GM12878 (cell line): Measurements from ENCODE around the gene VPS45. TPM values are rescaled to one million over a fixed set of nuclear protein-coding genes. Genes with fewer than 3 reads are reported as not detected.

Experiments used
- ATAC-seq: fragments of 200-7000 bp; cut with Tn5 transposase; 3 replicates; pipeline ENCODE4 v1.9.1; 2020; ENCODE audit warnings: mild to moderate bottlenecking, moderate library complexity
- BruUV-seq: library from RNA; stranded (reverse); fragments of 400-500 nt; replicated peaks from 2 replicates; lab custom pipeline; 2021; lab: Mats Ljungman, UMichigan
- CTCF ChIA-PET: fragments of 300-600 bp; sonication (Branson Sonifier 250); formaldehyde crosslinking; extraction: SDS; loops from one replicate; lab custom pipeline; 2021; ENCODE audit warnings: inconsistent platforms; lab: Yijun Ruan, JAX
- POLR2A ChIA-PET: fragments of 350-600 bp; formaldehyde crosslinking; extraction: SDS; loops from one replicate; lab custom pipeline; 2021; ENCODE audit warnings: inconsistent platforms; lab: Charles Lee
- RAD21 ChIA-PET: fragments of 300-600 bp; sonication (Branson Sonifier 250); formaldehyde crosslinking; loops from one replicate; lab custom pipeline; 2023; ENCODE audit warnings: antibody characterized with exemption; ENCODE audit not compliant: unreplicated experiment; lab: Charles Lee
- SMC1A ChIA-PET: fragments of 300-600 bp; sonication (Branson Sonifier 250); formaldehyde crosslinking; loops from one replicate; lab custom pipeline; 2023; ENCODE audit not compliant: unreplicated experiment, uncharacterized antibody; lab: Charles Lee
- DNase-seq: peaks from one replicate; pipeline ENCODE4 v3.0.0-alpha.2; 2011; ENCODE audit warnings: low read depth, low spot score
- FAIRE-seq: peaks from 3 replicates; lab custom pipeline; 2011; peaks lifted over from hg19 to GRCh38; lab: Jason Lieb, UNC
- H2AFZ ChIP-seq: 2 replicates; pipeline ENCODE4 v1.6.0; 2011; ENCODE audit warnings: low read depth, low read length, control low read depth; ENCODE audit not compliant: control insufficient read depth
- H3K27ac ChIP-seq: 2 replicates; pipeline ENCODE4 v1.5.1; 2011; ENCODE audit warnings: control low read depth; ENCODE audit not compliant: control insufficient read depth, insufficient read depth
- H3K27me3 ChIP-seq, 2 experiments: replicated peaks in 1 of 2; 2 replicates each; pipeline versions ENCODE4 v1.6.0 to v1.6.1; 2011; ENCODE audit warnings: low read length in 1 of 2; ENCODE audit not compliant: control insufficient read depth in 2 of 2, insufficient read depth in 2 of 2
- H3K36me3 ChIP-seq, 2 experiments: 2 replicates each; pipeline ENCODE4 v1.5.1; 2011; ENCODE audit warnings: low read length in 1 of 2; ENCODE audit not compliant: control insufficient read depth in 2 of 2, insufficient read depth in 2 of 2
- H3K4me1 ChIP-seq: 2 replicates; pipeline ENCODE4 v1.6.1; 2011; ENCODE audit warnings: mild to moderate bottlenecking, low read length, moderate library complexity, mixed read lengths; ENCODE audit not compliant: control insufficient read depth, insufficient read depth
- H3K4me2 ChIP-seq: 2 replicates; pipeline ENCODE4 v1.6.0; 2011; ENCODE audit warnings: control low read depth; ENCODE audit not compliant: control insufficient read depth, insufficient read depth
- H3K4me3 ChIP-seq: fragments of 200-600 bp; sonication (generic); 2 replicates; pipeline ENCODE4 v1.5.1; 2016
- H3K79me2 ChIP-seq: 2 replicates; pipeline ENCODE4 v1.6.0; 2011; ENCODE audit warnings: low read length; ENCODE audit not compliant: control insufficient read depth, insufficient read depth
- H3K9ac ChIP-seq: 2 replicates; pipeline ENCODE4 v1.8.0; 2011; ENCODE audit warnings: low read length, control low read depth, mixed read lengths; ENCODE audit not compliant: control insufficient read depth, insufficient read depth
- H3K9me3 ChIP-seq: replicated peaks from 3 replicates; pipeline ENCODE4 v1.5.1; 2011; ENCODE audit warnings: mild to moderate bottlenecking, low read length; ENCODE audit not compliant: control insufficient read depth, insufficient read depth
- H4K20me1 ChIP-seq: 2 replicates; pipeline ENCODE4 v1.6.0; 2011; ENCODE audit not compliant: control insufficient read depth, insufficient read depth
- ATF7 ChIP-seq: fragments of 450-650 bp; IDR thresholded peaks from 2 replicates; pipeline ENCODE4 v1.6.1; 2016; ENCODE audit warnings: low read depth, mild to moderate bottlenecking
- EED ChIP-seq: sonication (generic); IDR thresholded peaks from 2 replicates; pipeline ENCODE4 v1.6.1; 2016; ENCODE audit warnings: antibody characterized with exemption, low read depth
- KDM1A ChIP-seq: fragments of 200-600 bp; sonication (generic); IDR thresholded peaks from 2 replicates; pipeline ENCODE4 v1.6.1; 2016; ENCODE audit warnings: borderline replicate concordance
- KLF5 ChIP-seq: fragments of 450-650 bp; IDR thresholded peaks from 2 replicates; pipeline ENCODE4 v1.6.1; 2014; ENCODE audit warnings: mild to moderate bottlenecking; ENCODE audit not compliant: partially characterized antibody
- RB1 ChIP-seq: fragments of 450-650 bp; formaldehyde crosslinking; IDR thresholded peaks from 2 replicates; pipeline ENCODE4 v1.6.1; 2017; ENCODE audit warnings: mild to moderate bottlenecking, borderline replicate concordance
- RCOR1 ChIP-seq: conservative IDR thresholded peaks from 2 replicates; pipeline ENCODE4 v1.6.1; 2012; ENCODE audit warnings: low read depth, low read length, improper control_type of control experiment
- SREBF1 ChIP-seq: IDR thresholded peaks from 2 replicates; pipeline ENCODE4 v1.6.1; 2012; ENCODE audit warnings: mild to moderate bottlenecking, low read length
- ZNF622 ChIP-seq: fragments of 450-650 bp; IDR thresholded peaks from 2 replicates; pipeline ENCODE4 v1.6.1; 2017; ENCODE audit warnings: mild to moderate bottlenecking, inconsistent platforms
- WGBS: methylation state at CpG from one replicate; pipeline ENCODE4 v1.1.6; 2016; ENCODE audit warnings: low lambda C conversion rate; ENCODE audit not compliant: insufficient replicate concordance, insufficient coverage; ENCODE audit errors: missing lambda C conversion rate; 5-methylcytosine and 5-hydroxymethylcytosine counted together
- in situ Hi-C: fragments of 300-500 bp; cut with MboI; formaldehyde crosslinking; loops from 9 replicates; pipeline ENCODE4 v1.14.3; 2018; ENCODE audit warnings: mixed read lengths
- intact Hi-C: fragments of 100-400 bp; cut with micrococcal nuclease; formaldehyde crosslinking; loops from one replicate; pipeline ENCODE4 v1.14.2; 2022; ENCODE audit not compliant: unreplicated experiment
- polyA plus RNA-seq, 11 experiments: library from polyadenylated mRNA; depleted of rRNA in 4 of 11; unstranded in 6 of 11; stranded (reverse) in 5 of 11; fragments of >200 nt; fragmentation: Nextera tagmentation in 4 of 11; fragmentation: Illumina TruSeq in 1 of 11; extraction: Ambion mirVana in 4 of 11; extraction: Trizol in 1 of 11; gene quantifications; 1 replicate in 1 of 11; 2 replicates in 10 of 11; pipeline versions ENCODE4 v1.2.1 to v1.2.3, GENCODE V29; 2011 to 2016; ENCODE audit warnings: inconsistent platforms in 2 of 11, missing spikeins in 2 of 11, low read depth in 1 of 11
- total RNA-seq, 4 experiments: library from RNA; depleted of rRNA in 3 of 4; stranded (reverse); fragments of >200 nt in 3 of 4; fragmentation: Illumina TruSeq in 1 of 4; extraction: Trizol in 1 of 4; gene quantifications; 2 replicates each; pipeline versions ENCODE4 v1.2.1 to v1.2.3, GENCODE V29; 2013 to 2021
- TF ChIP-seq, protein P1 (sequence below): fragments of 450-650 bp; formaldehyde crosslinking; IDR thresholded peaks from 2 replicates; pipeline ENCODE4 v1.4.0; 2022; ENCODE audit warnings: mild to moderate bottlenecking, moderate library complexity
- TF ChIP-seq, protein P2 (sequence below): IDR thresholded peaks from 2 replicates; pipeline ENCODE4 v1.6.1; 2011; ENCODE audit warnings: low read depth, mild to moderate bottlenecking, low read length, moderate library complexity, borderline replicate concordance; ENCODE audit errors: extremely low read depth

VPS45 gene
- total and polyA plus RNA-seq, 10 of the 15 experiments (the other 5 are each of a cell fraction or from before 2014, with no cell fraction given) = 24.4 to 48.7 (median 34.5) TPM

DNA sequence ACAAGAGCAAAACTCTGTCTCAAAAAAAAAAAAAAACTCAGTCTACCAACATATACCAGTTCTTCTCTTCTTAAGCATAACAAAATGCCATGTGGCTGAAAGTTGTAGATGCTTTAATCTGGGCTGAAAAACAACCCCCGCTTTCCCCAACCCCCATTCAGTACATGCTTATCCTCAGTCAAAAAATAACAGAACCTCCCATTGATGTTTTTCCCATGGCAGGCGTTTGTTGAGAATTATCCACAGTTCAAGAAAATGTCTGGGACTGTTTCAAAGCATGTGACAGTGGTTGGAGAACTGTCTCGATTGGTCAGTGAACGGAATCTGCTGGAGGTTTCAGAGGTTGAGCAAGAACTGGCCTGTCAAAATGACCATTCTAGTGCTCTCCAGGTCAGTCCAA, 14.9 kb downstream of the VPS45 start:
- Histone ChIP-seq H2AFZ (no peak overlapping the region), H3K79me2 (no peaks in the 10 kb centered on the region), H3K27me3 (no peaks in the 10 kb centered on the region), H3K27ac (no peak overlapping the region)
- TF ChIP-seq KLF5 (no peak), EED (no peak)
- TF ChIP-seq, all 136 proteins: peak for 0
- H3K4me3 ChIP-seq = no peak overlapping the region
- no peaks in the 10 kb centered on the region for H3K9me3 ChIP-seq
- ATAC-seq (no peak), DNase-seq (no peak), FAIRE-seq (no peak)
- 98% methylated on average over 4 of the region's 4 CpGs for WGBS
- no peaks in the 10 kb centered on the region for H4K20me1 ChIP-seq
- ChIA-PET POLR2A (no interaction called here), RAD21 (interaction anchor here (0.8 to 1.0 kb wide), 2 partner anchors 83 to 87 kb away, joined by 3 read pairs; no protein-coding TSS in a partner anchor), CTCF (interaction anchor here (0.8 to 1.3 kb wide), 3 partner anchors 66 to 79 kb away, joined by 3 read pairs; no protein-coding TSS in a partner anchor), SMC1A (no interaction called here)
- no peak overlapping the region for H3K4me2 ChIP-seq
- in situ Hi-C loops (no loop called here), intact Hi-C loops (no loop called here)
- H3K9ac ChIP-seq = no peak overlapping the region
- H3K36me3 ChIP-seq = peaks cover 0 to 10% of the 10 kb centered on the region in 2 experiments; a peak in 3 of 4 replicates
- no TSS peak for BruUV-seq
- peaks cover 3% of the 10 kb centered on the region; the same call in 1 of the 2 replicates for H3K4me1 ChIP-seq

DNA sequence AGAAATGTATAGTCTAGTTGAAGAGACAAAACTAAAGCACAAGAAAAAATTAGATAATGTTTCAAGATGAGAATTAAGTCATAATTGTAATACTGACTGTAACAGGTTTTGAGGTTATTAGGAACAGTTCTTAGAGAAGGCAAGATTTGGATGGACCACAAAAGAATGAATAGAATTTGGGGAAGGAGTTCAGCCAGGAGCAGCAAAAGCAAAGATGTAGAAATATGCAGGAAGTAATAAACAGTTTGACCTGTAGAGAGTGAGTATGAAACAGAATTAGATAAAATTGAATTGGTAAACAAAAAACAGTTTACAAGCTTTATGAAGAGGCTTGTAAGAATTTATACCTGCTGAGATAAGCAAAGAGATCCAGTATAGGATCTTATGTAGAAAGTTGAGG, 16.3 kb downstream of the VPS45 start:
- ChIA-PET CTCF (interaction anchor here (1.3 to 1.9 kb wide), 2 partner anchors 78 to 82 kb away, joined by 3 to 4 read pairs; no protein-coding TSS in a partner anchor), RAD21 (no interaction called here), POLR2A (no interaction called here), SMC1A (interaction anchor here (1.0 kb wide), 1 partner anchor 16 kb away, joined by 3 read pairs; no protein-coding TSS in a partner anchor)
- BruUV-seq = no TSS peak
- ATAC-seq (no peak), FAIRE-seq (no peak), DNase-seq (no peak)
- Histone ChIP-seq H4K20me1 (no peaks in the 10 kb centered on the region), H3K4me1 (peaks cover 3% of the 10 kb centered on the region; the same call in 1 of the 2 replicates), H2AFZ (no peak overlapping the region), H3K4me3 (no peak overlapping the region), H3K36me3 (peaks cover 0 to 12% of the 10 kb centered on the region in 2 experiments; a peak in 3 of 4 replicates), H3K79me2 (no peaks in the 10 kb centered on the region), H3K27ac (no peak overlapping the region), H3K27me3 (no peaks in the 10 kb centered on the region), H3K4me2 (no peak overlapping the region), H3K9me3 (no peaks in the 10 kb centered on the region), H3K9ac (no peak overlapping the region)
- in situ Hi-C loops = no loop called here
- intact Hi-C loops = no loop called here
- TF ChIP-seq ZNF622 (no peak), RCOR1 (no peak), SREBF1 (no peak), KDM1A (no peak), EED (no peak), RB1 (no peak), ATF7 (no peak)
- TF ChIP-seq, protein P1, sequence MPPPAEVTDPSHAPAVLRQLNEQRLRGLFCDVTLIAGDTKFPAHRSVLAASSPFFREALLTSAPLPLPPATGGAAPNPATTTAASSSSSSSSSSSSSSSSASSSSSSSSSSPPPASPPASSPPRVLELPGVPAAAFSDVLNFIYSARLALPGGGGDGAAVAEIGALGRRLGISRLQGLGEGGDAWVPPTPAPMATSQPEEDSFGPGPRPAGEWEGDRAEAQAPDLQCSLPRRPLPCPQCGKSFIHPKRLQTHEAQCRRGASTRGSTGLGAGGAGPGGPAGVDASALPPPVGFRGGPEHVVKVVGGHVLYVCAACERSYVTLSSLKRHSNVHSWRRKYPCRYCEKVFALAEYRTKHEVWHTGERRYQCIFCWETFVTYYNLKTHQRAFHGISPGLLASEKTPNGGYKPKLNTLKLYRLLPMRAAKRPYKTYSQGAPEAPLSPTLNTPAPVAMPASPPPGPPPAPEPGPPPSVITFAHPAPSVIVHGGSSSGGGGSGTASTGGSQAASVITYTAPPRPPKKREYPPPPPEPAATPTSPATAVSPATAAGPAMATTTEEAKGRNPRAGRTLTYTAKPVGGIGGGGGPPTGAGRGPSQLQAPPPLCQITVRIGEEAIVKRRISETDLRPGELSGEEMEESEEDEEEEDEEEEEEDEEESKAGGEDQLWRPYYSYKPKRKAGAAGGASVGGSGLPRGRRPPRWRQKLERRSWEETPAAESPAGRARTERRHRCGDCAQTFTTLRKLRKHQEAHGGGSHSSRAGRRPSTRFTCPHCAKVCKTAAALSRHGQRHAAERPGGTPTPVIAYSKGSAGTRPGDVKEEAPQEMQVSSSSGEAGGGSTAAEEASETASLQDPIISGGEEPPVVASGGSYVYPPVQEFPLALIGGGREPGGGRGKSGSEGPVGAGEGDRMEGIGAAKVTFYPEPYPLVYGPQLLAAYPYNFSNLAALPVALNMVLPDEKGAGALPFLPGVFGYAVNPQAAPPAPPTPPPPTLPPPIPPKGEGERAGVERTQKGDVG (CRISPR knock-in tag) = no peak
- TF ChIP-seq, protein P2, sequence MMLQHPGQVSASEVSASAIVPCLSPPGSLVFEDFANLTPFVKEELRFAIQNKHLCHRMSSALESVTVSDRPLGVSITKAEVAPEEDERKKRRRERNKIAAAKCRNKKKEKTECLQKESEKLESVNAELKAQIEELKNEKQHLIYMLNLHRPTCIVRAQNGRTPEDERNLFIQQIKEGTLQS = no peak
